B cell (primary cell): ENCODE data around the gene TTC19. TPM values are rescaled to one million over a fixed set of nuclear protein-coding genes. Genes with fewer than 3 reads are reported as not detected.
"Not testable (repeated sequence)": the region's sequence is repeated elsewhere in the genome, so short reads cannot be mapped to it uniquely, and the experiment has no call there.

Experiments used
- ATAC-seq: fragments of 200-7000 bp; cut with Tn5 transposase; one replicate; pipeline ENCODE4 v1.10.0; 2021; ENCODE audit warnings: low read depth, mild to moderate bottlenecking, moderate number of reproducible peaks, moderate library complexity
- CTCF ChIA-PET: fragments of 350-600 bp; sonication (Branson Sonifier 250); formaldehyde crosslinking; loops from one replicate; lab custom pipeline; 2021; ENCODE audit warnings: antibody characterized with exemption, inconsistent platforms; lab: Charles Lee
- POLR2A ChIA-PET: fragments of 350-600 bp; sonication (Branson Sonifier 250); formaldehyde crosslinking; loops from one replicate; lab custom pipeline; 2021; ENCODE audit warnings: antibody characterized with exemption; lab: Charles Lee
- DNase-seq: peaks from one replicate; pipeline ENCODE4 v3.0.0; 2013
- H2AFZ ChIP-seq: 2 replicates; pipeline ENCODE4 v1.6.1; 2012; ENCODE audit warnings: mild to moderate bottlenecking, low read depth, low read length; ENCODE audit not compliant: insufficient read depth, poor library complexity, severe bottlenecking
- H3K27ac ChIP-seq, 2 donors: 1 replicate in 1 of 2; 2 replicates in 1 of 2; pipeline ENCODE4 v1.5.1; 2012 to 2013; ENCODE audit warnings: low read length in 2 of 2, mild to moderate bottlenecking in 2 of 2, moderate library complexity in 1 of 2
- H3K27me3 ChIP-seq, 4 experiments: fragments of 200-600 bp in 1 of 4; sonication (generic) in 1 of 4; replicated peaks in 1 of 4; 1 replicate in 2 of 4; 2 replicates in 2 of 4; pipeline versions ENCODE4 v1.6.1 to v1.7.0; 2013 to 2016; ENCODE audit warnings: low read length in 3 of 4, mild to moderate bottlenecking in 2 of 4, mixed read lengths in 1 of 4, moderate library complexity in 1 of 4; ENCODE audit not compliant: insufficient read depth in 4 of 4, control insufficient read depth in 3 of 4; ENCODE audit errors: control extremely low read depth in 1 of 4
- H3K36me3 ChIP-seq, 2 experiments: replicated peaks in 1 of 2; 1 replicate in 1 of 2; 2 replicates in 1 of 2; pipeline versions ENCODE4 v1.6.1 to v1.7.1; 2013; ENCODE audit warnings: low read length in 1 of 2; ENCODE audit not compliant: insufficient read depth in 2 of 2, control insufficient read depth in 1 of 2; ENCODE audit errors: control extremely low read depth in 1 of 2, extremely low read depth in 1 of 2
- H3K4me1 ChIP-seq, 2 donors: fragments of 200-600 bp in 1 of 2; sonication (generic) in 1 of 2; 1 replicate in 1 of 2; 2 replicates in 1 of 2; pipeline versions ENCODE4 v1.5.1 to v1.6.1; 2013 to 2017; ENCODE audit warnings: low read length in 2 of 2; ENCODE audit not compliant: control insufficient read depth in 2 of 2, insufficient read depth in 2 of 2
- H3K4me2 ChIP-seq: replicated peaks from 2 replicates; pipeline ENCODE3; 2012; ENCODE audit warnings: mild to moderate bottlenecking, low read depth, low read length; ENCODE audit not compliant: poor library complexity, severe bottlenecking
- H3K4me3 ChIP-seq, 5 experiments: fragments of 200-600 bp in 1 of 5; sonication (generic) in 1 of 5; 1 replicate in 3 of 5; 2 replicates in 2 of 5; pipeline versions ENCODE4 v1.5.1 to v1.7.0; 2011 to 2016; ENCODE audit warnings: low read length in 4 of 5, mild to moderate bottlenecking in 4 of 5, low read depth in 2 of 5, control low read depth in 1 of 5, moderate library complexity in 1 of 5; ENCODE audit not compliant: insufficient read depth in 1 of 5; ENCODE audit errors: control extremely low read depth in 1 of 5, extremely low read depth in 1 of 5
- H3K79me2 ChIP-seq: fragments of 200-600 bp; sonication (generic); one replicate; pipeline ENCODE4 v1.6.0; 2016; ENCODE audit warnings: low read length; ENCODE audit not compliant: control insufficient read depth, insufficient read depth
- H3K9ac ChIP-seq: fragments of 200-600 bp; sonication (generic); 2 replicates; pipeline ENCODE4 v1.6.1; 2017; ENCODE audit warnings: mild to moderate bottlenecking, low read length, moderate library complexity
- H3K9me3 ChIP-seq, 3 donors: one replicate each; pipeline versions ENCODE4 v1.6.1 to v1.7.1; 2013; ENCODE audit warnings: low read length in 2 of 3; ENCODE audit not compliant: control insufficient read depth in 2 of 3, insufficient read depth in 1 of 3; ENCODE audit errors: control extremely low read depth in 1 of 3
- H4K20me1 ChIP-seq: 2 replicates; pipeline ENCODE4 v1.6.0; 2012; ENCODE audit warnings: mild to moderate bottlenecking, low read length; ENCODE audit not compliant: insufficient read depth, control insufficient read depth, poor library complexity, severe bottlenecking
- H3K27ac Mint-ChIP-seq: one replicate; pipeline ENCODE4 v1.8.0; 2021; ENCODE audit warnings: mixed read lengths
- H3K27me3 Mint-ChIP-seq: one replicate; pipeline ENCODE4 v1.8.0; 2021; ENCODE audit warnings: mixed read lengths
- H3K4me1 Mint-ChIP-seq: one replicate; pipeline ENCODE4 v1.8.0; 2021; ENCODE audit warnings: mixed read lengths
- H3K4me3 Mint-ChIP-seq: one replicate; pipeline ENCODE4 v1.8.0; 2021; ENCODE audit warnings: mixed read lengths
- H3K9me3 Mint-ChIP-seq: one replicate; pipeline ENCODE4 v1.8.0; 2022; ENCODE audit warnings: mixed read lengths; ENCODE audit not compliant: insufficient read depth
- EZH2 ChIP-seq: IDR thresholded peaks from 2 replicates; pipeline ENCODE4 v1.6.1; 2012; ENCODE audit warnings: borderline replicate concordance, low read depth, mild to moderate bottlenecking, moderate library complexity, low read length; ENCODE audit not compliant: insufficient read depth, poor library complexity, severe bottlenecking
- WGBS: methylation state at CpG from one replicate; pipeline ENCODE4 v1.1.5; 2013; ENCODE audit warnings: missing lambda C conversion rate; ENCODE audit not compliant: insufficient coverage; 5-methylcytosine and 5-hydroxymethylcytosine counted together
- intact Hi-C: fragments of 100-400 bp; cut with micrococcal nuclease; formaldehyde crosslinking; loops from one replicate; pipeline ENCODE4 v1.10.0; 2022
- polyA plus RNA-seq: library from polyadenylated mRNA; depleted of rRNA; stranded (reverse); fragments of >200 nt; gene quantifications from 2 replicates; pipeline ENCODE4 v1.2.3, GENCODE V29; 2012
- total RNA-seq, 2 donors: library from RNA; stranded (reverse); fragments of 120-200 nt in 1 of 2; gene quantifications; 1 replicate in 1 of 2; 2 replicates in 1 of 2; pipeline versions ENCODE4 v1.2.3 to v1.2.4, GENCODE V29; 2013 to 2022
- TF ChIP-seq, protein P1 (sequence below): fragments of 200-600 bp; IDR thresholded peaks from one replicate; pipeline ENCODE4 v1.8.0; 2022; ENCODE audit warnings: antibody characterized with exemption, mild to moderate bottlenecking

The TTC19 gene
- total and polyA plus RNA-seq, 2 donors (not counting 1 experiment from before 2014, with no cell fraction given) = 8.2 to 38.5 TPM

DNA sequence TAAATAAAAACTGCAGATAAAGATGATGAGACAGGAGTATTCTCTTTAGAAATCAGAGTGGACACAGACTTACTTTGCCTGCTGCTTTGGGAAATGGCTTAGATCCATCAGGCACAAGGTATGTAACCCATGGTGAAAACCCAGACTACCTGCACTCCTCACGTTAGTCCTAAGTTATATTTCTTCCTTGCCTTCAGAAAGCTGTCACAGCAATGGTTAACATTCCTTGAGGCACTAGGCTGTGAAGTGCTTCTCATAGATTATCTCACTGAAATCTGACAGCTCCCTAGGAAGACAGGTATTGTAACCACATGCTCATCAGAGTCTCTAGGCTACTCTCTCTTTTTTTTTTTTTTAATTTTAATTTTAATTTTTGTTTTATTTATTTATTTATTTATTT is 21.0 kb upstream of the TTC19 start:
- Mint-ChIP-seq H3K27ac (no peak overlapping the region), H3K4me3 (no peak overlapping the region), H3K9me3 (no peaks in the 10 kb centered on the region), H3K27me3 (no peaks in the 10 kb centered on the region), H3K4me1 (peaks cover 10% of the 10 kb centered on the region)
- DNase-seq (no peak), ATAC-seq (no peak)
- peaks cover 0 to 6% of the 10 kb centered on the region in 2 donors for H3K4me1 ChIP-seq
- no peaks in the 10 kb centered on the region for H3K79me2 ChIP-seq
- POLR2A ChIA-PET = no interaction called here
- no peaks in the 10 kb centered on the region for H4K20me1 ChIP-seq
- TF ChIP-seq, protein P1, sequence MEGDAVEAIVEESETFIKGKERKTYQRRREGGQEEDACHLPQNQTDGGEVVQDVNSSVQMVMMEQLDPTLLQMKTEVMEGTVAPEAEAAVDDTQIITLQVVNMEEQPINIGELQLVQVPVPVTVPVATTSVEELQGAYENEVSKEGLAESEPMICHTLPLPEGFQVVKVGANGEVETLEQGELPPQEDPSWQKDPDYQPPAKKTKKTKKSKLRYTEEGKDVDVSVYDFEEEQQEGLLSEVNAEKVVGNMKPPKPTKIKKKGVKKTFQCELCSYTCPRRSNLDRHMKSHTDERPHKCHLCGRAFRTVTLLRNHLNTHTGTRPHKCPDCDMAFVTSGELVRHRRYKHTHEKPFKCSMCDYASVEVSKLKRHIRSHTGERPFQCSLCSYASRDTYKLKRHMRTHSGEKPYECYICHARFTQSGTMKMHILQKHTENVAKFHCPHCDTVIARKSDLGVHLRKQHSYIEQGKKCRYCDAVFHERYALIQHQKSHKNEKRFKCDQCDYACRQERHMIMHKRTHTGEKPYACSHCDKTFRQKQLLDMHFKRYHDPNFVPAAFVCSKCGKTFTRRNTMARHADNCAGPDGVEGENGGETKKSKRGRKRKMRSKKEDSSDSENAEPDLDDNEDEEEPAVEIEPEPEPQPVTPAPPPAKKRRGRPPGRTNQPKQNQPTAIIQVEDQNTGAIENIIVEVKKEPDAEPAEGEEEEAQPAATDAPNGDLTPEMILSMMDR = no peak
- TF ChIP-seq EZH2 = no peak
- no CpG with 5 or more reads among the region's 1 CpG for WGBS
- no peak overlapping the region for H3K9ac ChIP-seq
- H3K27ac ChIP-seq = no peak overlapping the region
- H2AFZ ChIP-seq = no peak overlapping the region
- no peak overlapping the region for H3K4me2 ChIP-seq
- intact Hi-C loops = no loop called here
- CTCF ChIA-PET = no interaction called here
- no peaks in the 10 kb centered on the region for H3K27me3 ChIP-seq
- H3K4me3 ChIP-seq = no peak overlapping the region
- H3K9me3 ChIP-seq = no peaks in the 10 kb centered on the region
- H3K36me3 ChIP-seq = peaks cover 3 to 29% of the 10 kb centered on the region in 2 experiments

DNA sequence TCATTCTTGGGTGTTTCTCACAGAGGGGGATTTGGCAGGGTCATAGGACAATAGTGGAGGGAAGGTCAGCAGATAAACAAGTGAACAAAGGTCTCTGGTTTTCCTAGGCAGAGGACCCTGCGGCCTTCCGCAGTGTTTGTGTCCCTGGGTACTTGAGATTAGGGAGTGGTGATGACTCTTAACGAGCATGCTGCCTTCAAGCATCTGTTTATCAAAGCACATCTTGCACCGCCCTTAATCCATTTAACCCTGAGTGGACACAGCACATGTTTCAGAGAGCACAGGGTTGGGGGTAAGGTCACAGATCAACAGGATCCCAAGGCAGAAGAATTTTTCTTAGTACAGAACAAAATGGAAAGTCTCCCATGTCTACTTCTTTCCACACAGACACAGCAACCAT is 20.6 kb upstream of the TTC19 start:
- no CpG with 5 or more reads among the region's 4 CpGs for WGBS
- H3K4me1 ChIP-seq, POLR2A ChIA-PET, DNase-seq, H4K20me1 ChIP-seq, H3K9ac ChIP-seq, H3K4me2 ChIP-seq, intact Hi-C loops, H3K27ac Mint-ChIP-seq, H3K27me3 Mint-ChIP-seq, H3K9me3 ChIP-seq, ATAC-seq, H3K27ac ChIP-seq, H3K27me3 ChIP-seq, H2AFZ ChIP-seq, H3K9me3 Mint-ChIP-seq, H3K4me3 ChIP-seq, H3K4me3 Mint-ChIP-seq, H3K79me2 ChIP-seq, CTCF ChIA-PET: not testable (repeated sequence)
- H3K36me3 ChIP-seq = peaks cover 3 to 32% of the 10 kb centered on the region in 2 experiments
- H3K4me1 Mint-ChIP-seq = peaks cover 10% of the 10 kb centered on the region
